AG04449 (cell line): ENCODE results near the gene RMDN2.
"Not testable (repeated sequence)": the region's sequence is repeated elsewhere in the genome, so short reads cannot be mapped to it uniquely, and the experiment has no call there.

ENCODE experiments used
- CTCF ChIA-PET: fragments of 350-600 bp; formaldehyde crosslinking; extraction: SDS; loops from one replicate; lab custom pipeline; 2021; ENCODE audit warnings: antibody characterized with exemption; lab: Yijun Ruan, JAX
- POLR2A ChIA-PET: fragments of 400-600, 350-600 bp; formaldehyde crosslinking; extraction: SDS; loops from one replicate; lab custom pipeline; 2020; ENCODE audit warnings: antibody characterized with exemption, inconsistent platforms; lab: Yijun Ruan, JAX
- DNase-seq: peaks from one replicate; pipeline ENCODE4 v3.0.0-alpha.2; 2010; ENCODE audit warnings: low read depth, low spot score
- H3K4me3 ChIP-seq: 2 replicates; pipeline ENCODE4 v1.5.1; 2011; ENCODE audit warnings: low read depth, mild to moderate bottlenecking, control low read depth, low read length
- CTCF ChIP-seq: IDR thresholded peaks from one replicate; pipeline ENCODE4 v1.5.1; 2011; ENCODE audit warnings: mild to moderate bottlenecking, moderate library complexity, low read length, control low read depth, inconsistent platforms; ENCODE audit not compliant: insufficient read depth; ENCODE audit errors: missing control alignments

The RMDN2 gene

GRCh38 chr2:38017836-38018235 is 92.7 kb downstream of the RMDN2 start:
- TF ChIP-seq CTCF: no peak
- ChIA-PET POLR2A (no interaction called here), CTCF (no interaction called here)
- no peak for DNase-seq
- H3K4me3 ChIP-seq: no peak overlapping the region

- H3K4me3 ChIP-seq, POLR2A ChIA-PET, DNase-seq, CTCF ChIA-PET: not testable (repeated sequence)
Observed at GRCh38 chr2:38020359-38021069, 95.4 kb downstream of the RMDN2 start.

GRCh38 chr2:38021589-38021988 is 96.5 kb downstream of the RMDN2 start:
- TF ChIP-seq CTCF: no peak
- H3K4me3 ChIP-seq: no peak overlapping the region
- CTCF ChIA-PET: no interaction called here

GRCh38 chr2:38026846-38027245 is 101.8 kb downstream of the RMDN2 start:
- DNase-seq: no peak
- ChIA-PET POLR2A (no interaction called here), CTCF (interaction anchor here (0.8 to 2.0 kb wide), 3 partner anchors 8 to 11 kb away, joined by 3 to 6 read pairs (median 4); no protein-coding TSS in a partner anchor)
- H3K4me3 ChIP-seq: no peak overlapping the region
- TF ChIP-seq CTCF: no peak

More at GRCh38 chr2:38021589-38021988, 96.5 kb downstream of the RMDN2 start:
- POLR2A ChIA-PET: no interaction called here
- DNase-seq: no peak

GRCh38 chr2:38028829-38029228 is 103.7 kb downstream of the RMDN2 start:
- ChIA-PET CTCF (interaction anchor here (1.2 kb wide), 1 partner anchor 13 kb away, joined by 4 read pairs; no protein-coding TSS in a partner anchor), POLR2A (no interaction called here)
- TF ChIP-seq CTCF: no peak
- H3K4me3 ChIP-seq: no peak overlapping the region
- DNase-seq: no peak

- no peak for DNase-seq
- ChIA-PET CTCF (no interaction called here), POLR2A (no interaction called here)
- TF ChIP-seq CTCF: no peak
- H3K4me3 ChIP-seq: no peak overlapping the region
Observed at GRCh38 chr2:38029512-38029911, 104.4 kb downstream of the RMDN2 start.
